Epithelial cell of prostate (primary cell): ENCODE data around the gene RAI1.

Source experiments
- DNase-seq: peaks from one replicate; pipeline ENCODE4 v3.0.0-alpha.2; 2011; ENCODE audit warnings: low read depth, low spot score
- H3K27ac ChIP-seq: fragments of 450-650 bp; 2 replicates; pipeline ENCODE4 v1.5.1; 2017; ENCODE audit warnings: mild to moderate bottlenecking

The RAI1 gene

DNA sequence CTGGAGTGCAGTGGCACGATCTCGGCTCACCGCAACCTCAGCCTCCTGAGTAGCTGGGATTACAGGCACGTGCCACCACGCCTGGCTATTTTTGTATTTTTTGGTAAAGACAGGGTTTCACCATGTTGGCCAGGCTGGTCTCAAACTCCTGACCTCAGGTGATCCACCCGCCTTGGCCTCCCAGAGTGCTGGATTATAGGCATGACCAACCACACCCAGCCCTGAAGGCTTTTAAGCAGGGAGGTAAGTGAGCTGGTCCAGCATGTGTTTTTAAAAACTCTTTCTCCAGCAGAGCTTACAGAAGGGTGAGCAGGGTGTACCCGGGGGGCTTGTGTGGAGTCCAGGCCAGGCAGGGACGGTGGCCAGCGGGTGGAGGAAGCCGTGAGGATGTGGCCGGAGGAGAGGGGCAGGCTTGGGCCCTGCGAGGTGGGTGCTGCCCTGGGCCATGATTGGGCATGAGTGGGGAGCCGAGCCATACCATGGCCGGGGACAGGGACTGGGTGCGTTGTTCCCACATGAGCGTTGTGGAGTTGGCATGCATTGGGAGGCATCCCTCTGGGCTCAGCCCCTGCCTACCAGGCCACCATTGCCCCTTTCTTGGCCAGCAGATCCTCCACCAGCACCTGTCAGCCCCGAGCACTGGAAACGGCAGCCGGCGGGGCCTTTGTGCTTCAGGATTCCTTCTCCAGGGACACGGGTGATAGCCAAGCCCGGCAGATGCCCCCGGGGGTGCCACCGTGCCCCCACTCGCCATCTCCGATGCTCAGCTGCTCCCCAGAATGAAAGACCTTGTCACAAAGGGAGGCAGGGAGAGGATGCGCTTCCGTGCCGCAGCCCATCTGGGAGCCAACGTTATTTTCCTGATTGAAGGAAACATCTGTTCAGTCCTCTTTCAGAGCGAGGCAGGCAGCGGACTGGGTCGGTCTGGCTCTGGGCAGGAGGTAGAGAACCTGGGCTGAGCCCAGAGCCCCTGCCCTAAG lies 64.5 kb downstream of the RAI1 start:
- no peak for DNase-seq
- H3K27ac ChIP-seq: no peak overlapping the region

DNA sequence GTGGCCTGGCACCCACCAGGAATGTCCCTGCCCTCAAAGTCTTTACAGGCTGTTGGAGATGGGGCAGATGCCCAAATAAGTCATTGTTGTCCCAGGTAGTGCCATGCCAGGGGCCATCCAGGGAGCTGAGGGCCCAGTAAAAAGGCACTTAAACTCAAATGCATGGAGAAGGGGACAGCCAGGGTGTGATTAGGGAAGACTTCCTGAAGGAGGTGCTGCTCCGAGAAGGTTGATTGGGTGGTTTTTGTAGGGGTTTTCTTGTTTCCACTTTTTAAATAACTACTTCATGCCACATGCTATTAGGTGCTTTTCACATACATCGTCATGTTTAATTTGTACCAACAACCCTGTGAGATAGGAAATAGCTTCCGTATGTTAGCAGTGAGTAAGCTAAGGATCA lies 66.9 kb downstream of the RAI1 start:
- no peak for DNase-seq
- no peak overlapping the region for H3K27ac ChIP-seq

DNA sequence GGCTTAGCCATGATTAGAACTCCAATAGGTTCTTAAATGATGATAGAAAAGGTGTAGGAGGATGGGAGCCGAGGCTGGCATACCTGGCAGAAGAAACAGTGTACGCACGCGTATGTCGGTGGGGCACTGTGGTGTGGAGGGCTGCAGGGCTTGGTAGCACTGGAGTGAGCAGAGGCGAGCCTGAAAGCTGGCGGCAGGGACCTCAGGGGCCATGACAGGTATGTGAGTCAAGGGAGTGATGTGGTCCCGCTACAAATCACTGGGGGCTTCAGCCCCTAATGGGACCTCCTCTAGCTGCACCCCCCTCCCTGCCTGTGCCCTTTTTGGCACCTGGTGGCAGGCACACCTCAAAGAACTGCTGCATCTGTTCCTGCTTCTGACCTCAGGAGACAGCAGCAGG lies 67.3 kb downstream of the RAI1 start:
- DNase-seq: no peak
- H3K27ac ChIP-seq: no peak overlapping the region

DNA sequence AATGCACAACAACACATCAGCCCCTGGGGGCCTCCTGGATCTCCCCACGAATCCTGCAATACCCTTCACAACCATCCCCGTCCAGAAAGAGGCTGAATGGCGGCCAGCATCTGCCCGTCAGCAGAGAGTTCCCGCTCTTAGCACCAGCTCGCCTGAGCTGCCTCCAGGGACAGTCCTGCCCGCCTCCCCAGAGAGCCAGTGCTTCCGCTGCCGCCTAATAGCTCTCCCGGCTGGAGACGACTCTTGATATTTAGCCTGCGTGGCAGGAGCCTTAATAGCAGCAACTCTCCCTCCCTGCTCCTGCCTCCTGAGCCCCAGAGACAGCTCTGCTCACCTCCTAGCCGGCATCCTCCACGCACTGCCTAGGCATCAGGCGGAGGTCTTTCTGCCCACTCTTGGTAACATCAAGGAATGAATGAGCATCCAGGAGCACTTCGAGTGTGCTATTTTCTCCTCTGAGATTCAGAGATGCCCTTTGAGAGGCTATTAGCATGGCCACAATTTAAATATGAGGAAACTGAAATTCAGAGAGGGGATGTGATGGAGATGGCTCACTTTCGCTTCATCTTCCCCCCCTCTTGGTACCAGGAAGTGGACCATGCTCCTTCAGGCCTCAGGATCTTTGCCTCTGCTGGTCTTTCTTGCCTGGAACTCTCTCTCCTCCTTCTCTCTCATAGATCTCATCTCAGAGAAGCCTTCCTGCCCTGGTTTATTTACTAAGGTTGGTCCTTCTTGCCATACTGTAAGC lies 67.9 kb downstream of the RAI1 start:
- no peak for DNase-seq
- H3K27ac ChIP-seq: peak overlapping the region; percentile 42

DNA sequence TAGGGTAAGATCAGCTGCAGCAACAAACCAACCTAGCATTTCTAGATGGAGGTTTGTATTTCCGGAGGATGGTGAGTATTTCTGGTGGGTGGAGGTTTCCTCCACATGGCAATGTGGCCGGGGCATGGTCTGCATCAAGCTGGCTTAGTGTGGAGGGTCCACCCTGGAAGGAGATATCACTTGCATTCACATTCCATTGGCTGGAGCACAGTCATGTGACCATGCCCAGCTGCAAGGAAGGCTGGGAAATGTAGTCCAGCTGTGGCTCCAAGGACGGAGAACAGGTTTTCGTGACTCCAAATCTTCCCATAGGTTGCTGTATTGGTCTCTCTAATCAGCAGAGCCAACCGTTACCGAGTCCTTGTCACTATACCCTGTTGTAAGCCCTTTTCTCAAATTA lies 68.7 kb downstream of the RAI1 start:
- DNase-seq: no peak
- H3K27ac ChIP-seq: peak overlapping the region; percentile 84

DNA sequence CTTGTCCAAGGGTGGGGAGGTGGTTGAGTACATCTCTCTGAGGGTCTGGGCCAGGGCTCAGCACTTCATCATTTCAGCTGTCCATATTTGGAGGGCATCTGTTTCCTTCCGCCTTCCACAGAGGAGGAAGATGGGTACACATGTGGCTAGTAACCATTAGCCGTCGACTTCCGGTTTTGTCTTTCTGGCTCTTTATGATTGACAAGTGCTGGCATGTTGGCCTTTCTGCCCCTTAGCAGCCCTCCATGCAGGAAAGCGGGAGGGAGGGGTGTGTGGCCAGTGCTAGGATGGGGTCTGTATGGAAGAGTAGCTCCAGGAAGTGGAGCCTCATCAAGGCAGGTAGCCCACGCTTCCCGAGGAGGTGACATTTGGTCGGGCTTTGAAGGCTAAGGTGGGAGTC lies 69.6 kb downstream of the RAI1 start:
- DNase-seq: no peak
- H3K27ac ChIP-seq: peak overlapping the region; percentile 84

DNA sequence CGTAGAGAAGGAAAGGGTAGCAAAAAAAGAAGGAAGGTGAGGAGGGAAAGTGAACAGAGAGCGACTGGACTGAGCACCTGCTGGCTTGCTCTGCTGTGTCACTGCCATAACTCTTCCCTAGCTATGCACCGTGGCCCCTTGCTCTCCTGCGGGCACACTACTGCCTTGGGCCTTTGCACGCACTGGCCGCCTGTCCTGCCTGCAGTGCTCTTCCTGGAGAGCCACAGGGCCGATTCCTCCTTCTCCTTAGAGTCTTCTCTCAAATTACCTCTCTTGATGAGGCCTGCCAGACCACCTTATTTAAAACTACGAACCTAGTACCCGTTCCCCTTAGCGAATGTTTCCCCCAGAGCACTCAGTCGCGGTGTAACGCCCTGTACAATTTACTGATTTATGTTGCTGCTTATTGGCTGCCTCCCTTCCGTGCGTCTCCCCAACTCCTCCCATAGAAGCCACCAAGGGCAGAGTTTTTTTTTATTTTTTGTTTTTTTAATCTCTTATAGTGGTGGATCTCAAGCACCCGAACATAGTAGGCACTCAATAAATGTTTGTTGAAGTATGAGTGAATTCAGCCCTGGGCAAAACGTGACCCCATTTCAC lies 70.3 kb downstream of the RAI1 start:
- no peak for DNase-seq

DNA sequence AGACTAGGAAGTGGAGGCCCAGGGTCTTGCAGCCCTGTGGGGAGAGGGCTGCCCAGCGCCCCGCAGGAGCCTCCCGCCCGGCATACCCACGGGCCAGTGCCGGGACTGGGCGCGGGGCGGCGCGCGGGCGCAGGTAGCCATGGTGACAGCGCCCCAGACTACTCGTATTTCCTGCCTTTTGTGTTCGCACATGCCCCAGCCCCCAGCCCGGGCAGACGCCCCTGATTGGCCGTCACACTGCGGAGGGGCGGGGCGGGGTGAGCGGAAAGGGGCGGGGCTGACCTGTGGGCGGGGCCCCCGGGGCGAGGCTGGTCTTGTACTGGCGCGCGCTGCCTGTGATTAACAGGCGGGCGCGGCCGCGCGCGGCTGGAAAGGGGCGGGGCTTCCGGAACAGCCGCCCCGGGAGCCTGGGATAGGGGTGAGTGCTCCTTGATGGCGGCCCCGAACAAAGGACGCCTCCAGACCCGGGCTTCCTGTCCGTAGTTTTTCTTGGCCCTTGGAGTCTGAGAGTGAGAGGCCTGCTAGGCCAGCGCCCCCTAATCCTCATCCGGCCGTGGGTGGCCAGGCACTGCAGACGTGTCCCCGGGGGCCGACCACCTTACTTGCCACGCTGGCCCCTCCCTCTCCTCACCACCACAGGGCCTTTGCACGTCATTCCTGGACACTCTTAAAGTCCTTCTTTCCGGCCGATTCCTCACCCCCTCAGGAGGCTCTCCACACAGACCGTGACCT lies 71.0 kb downstream of the RAI1 start:
- H3K27ac ChIP-seq: peak overlapping the region; percentile 84
- peak; percentile 60 for DNase-seq

More for the DNA sequence above, 70.3 kb downstream of the RAI1 start:
- peak overlapping the region; percentile 84 for H3K27ac ChIP-seq

DNA sequence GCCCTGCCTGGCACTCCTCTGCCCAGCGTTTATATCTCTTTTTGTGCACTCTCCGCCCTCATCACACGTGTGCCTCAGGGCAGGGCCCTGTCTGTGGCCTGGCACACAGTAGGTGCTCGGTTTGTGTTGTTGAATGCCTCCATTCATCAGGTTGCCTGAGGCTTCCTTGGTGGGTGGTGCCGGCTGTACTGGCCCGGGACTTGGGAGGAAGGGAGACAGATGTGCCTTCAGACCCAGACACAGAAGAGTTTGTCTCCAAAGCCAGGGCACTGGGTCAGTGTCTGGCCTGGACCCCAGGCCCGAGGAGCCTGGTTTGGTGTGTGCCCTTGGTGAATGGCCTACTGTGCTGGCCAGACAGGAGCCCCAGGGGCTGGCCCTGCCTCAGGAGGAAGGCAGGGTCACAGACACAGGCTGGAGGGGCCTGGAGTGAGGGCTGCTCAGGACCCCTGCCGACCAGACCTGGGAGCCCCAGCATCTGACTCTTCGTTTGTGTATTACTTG lies 71.6 kb downstream of the RAI1 start:
- DNase-seq: no peak
- H3K27ac ChIP-seq: peak overlapping the region; percentile 84

DNA sequence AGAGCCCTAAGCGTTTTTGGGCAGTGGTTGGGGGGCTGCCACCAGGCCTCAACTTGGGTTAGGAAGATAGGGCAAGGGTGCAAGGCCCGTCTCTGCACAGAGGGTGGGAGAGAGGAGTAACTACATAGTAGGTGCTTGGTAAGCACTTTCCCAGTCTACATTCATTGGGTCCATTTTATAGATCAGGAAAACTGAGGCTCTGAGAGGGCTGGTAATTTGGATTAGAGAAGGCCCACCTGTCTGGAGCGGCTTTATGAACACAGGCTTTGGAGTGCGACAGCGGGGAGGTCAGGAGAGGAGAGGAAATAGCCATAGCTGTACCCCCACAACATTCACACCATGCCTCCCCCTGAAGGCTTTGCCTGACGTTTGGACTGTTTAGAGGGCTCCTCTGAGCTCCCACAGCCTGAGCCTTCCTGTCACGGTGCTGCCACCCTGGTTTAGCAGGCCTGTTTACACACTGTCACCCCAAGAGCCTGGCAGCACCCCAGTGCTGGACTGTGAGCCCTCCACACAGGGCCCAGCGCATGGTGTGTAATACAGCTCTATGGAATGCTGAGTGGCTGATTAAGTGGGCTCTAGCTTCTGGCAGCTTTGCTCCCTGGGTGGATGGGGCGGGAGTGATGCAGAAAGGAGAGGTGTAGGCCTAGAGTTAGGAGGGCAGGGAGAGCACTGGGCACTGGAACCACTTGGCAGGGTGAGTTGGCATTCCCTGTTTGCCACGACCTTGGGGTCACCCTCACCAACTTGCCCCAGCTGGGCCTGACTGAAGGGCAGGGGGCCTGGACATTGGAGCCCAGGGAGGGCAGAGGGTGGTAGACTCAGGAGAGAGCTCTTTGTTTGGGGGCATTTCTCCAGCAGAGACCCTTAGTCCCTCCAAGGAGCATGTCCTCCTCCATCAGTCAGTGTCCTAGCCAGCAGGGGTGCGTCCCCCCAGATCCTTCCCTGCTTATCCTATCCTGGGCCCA lies 73.7 kb downstream of the RAI1 start:
- H3K27ac ChIP-seq: no peak overlapping the region
- DNase-seq: no peak

DNA sequence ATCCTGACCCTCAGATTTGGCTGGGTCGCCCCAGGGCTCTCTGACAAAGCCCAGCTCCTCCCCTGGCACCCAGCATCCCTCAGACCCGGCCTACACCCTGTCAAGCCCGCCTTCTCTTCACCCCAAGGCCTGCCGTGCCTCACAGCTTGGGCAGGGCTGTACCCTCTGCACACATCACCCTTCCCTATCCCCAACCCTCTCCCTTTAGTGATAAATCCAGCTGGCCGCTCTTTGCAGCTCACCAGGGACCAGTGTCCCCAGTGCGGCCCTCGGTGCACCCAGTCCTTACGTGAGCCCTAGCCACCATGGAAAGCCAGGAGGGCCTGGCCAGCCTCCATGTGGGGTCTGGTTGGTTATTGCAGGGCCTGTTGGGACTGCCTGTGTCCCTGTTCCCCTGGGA lies 74.5 kb downstream of the RAI1 start:
- no peak for DNase-seq
- H3K27ac ChIP-seq: no peak overlapping the region

DNA sequence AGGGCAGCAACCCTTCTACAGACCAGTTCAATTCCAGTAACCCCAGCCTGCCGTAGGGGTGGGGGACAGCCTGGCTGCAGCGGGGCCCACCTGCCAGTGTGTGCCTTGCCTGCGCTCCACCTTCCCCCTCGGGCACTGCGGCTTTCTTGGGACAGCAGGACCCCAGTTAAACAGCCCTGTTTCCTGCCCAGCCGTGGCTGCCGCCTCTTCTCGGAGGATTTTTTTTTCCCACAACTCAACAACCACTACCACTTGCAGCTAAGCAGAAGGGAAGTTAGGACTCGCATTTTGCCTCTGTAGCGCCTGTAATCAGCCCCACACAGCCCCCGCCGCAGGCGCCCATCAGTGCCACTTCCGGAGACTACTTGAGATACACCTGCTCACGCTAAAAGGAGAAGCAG lies 76.1 kb downstream of the RAI1 start:
- no peak overlapping the region for H3K27ac ChIP-seq
- no peak for DNase-seq

DNA sequence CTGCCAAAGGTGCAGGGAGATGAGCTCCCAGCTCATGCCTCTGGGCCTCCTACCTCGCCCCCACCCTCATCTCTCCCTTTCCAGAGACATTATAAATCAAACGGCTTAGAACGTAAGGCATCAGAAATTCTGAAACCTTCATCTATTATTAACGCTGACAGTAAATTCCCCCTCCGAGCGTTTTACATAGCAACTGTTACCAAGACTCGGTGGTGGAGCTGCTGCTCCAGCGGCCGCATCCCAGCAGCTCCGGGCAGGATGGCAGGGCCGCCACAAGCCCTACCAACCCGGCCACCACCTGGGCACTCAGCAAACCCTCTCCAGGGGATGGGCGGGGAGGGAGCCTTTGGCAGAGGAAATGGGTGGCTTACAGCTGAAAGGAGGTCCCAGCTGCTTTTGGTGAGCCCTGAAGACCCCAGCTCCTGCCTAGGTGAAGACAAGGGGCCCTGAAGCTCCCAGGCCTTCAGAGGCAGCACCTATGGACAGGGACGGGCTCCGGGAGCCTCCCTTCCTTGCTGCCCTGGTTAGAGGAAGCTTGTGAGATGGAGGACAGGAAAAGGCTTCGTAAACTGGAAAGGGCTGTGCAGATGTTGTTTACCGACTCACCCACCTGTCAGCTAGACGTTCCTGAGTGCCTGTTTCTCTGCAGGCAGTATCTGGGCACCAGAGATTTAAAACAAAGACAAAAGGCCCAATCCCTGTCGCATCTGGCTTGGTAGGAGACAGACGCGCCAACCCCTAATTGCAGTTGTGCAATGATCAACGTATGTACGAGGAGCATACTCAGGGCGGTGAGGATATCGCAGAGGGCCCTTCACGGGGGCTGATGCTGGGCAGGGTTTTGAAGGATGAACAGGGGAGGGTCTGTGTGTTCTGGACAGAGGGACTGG lies 76.9 kb downstream of the RAI1 start:
- no peak overlapping the region for H3K27ac ChIP-seq
- DNase-seq: no peak

DNA sequence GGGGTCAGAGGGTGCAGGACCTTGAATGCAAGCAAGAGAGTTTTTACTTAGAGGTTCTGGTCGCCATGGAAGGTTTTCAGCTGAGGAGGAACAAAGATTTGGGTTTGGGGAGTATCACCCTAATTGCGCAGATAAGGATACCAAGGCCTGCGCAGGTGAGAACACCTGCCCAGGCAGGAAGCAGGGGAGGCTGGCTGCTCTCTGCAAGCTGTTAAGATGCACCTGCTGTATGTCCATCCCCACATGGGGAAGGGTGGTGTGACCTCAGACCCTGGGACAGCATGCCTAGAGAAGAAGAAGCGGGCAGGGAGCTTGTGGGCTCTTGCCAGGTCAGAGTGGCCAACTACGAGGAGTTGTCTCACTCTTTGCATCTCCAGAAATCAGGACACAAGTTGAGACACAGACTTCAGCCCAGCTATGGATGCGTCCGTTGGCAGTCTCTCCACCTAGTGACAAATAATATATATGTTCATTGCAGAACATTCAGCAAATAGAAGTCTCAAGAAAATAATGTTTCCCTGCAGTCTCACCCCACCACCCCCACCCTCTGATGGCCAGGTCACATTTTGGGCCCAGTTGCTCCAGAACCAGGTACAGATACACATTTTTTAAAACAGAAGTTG lies 77.8 kb downstream of the RAI1 start:
- no peak overlapping the region for H3K27ac ChIP-seq
- DNase-seq: no peak

DNA sequence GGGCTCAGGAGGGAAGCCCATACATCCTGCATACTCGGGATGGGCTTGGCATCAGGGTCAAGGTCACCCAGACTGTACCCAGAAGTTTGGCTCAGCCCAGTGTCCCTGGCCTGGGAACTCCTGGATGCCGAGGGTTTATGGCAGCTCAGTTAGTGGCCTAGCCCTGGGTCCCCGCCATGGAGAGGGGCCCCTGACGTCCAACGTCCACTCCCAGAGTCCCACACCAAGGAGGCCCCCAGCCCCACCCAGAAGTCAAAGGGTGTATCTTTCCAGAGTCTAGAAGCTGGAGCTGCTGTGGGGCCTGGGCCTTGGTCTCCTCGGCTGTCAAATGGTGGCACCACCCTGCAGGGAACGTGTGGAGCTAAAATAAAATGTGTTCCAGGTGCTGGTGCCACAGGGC lies 79.1 kb downstream of the RAI1 start:
- no peak for DNase-seq
- no peak overlapping the region for H3K27ac ChIP-seq

DNA sequence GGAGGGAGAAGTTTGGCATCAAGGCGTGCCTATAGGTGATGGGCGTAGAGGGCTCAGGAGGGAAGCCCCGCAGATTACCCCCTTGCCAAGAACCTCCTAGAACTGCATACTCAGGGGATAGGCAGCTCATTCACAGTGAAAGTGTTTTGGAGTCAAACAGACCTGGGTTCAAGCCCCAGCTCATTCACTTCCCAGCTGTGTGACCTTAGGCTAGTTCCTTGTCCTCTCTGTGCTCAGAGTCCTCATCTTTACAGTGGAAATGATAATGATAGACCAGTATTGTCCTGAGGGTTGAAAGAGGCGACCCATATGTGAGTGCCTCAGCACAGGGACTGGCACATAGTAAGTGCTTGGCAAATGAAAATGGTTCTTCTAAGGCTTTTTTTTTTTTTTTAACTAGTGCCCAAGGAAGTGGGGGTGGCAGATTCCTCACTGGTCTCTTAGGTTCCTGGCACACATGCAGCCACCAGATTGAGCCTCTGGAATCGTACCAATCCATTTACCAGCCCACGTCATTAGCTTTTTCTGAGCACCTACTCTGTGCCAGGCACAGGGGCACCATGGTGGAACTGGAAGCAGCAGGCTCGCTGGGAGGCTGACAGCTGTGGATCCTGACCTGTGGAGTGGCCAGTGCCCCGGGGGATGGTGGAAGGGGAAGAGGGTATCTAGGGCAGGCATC lies 79.8 kb downstream of the RAI1 start:
- no peak for DNase-seq
- H3K27ac ChIP-seq: no peak overlapping the region
